Activated T-cell treated with anti-CD3 and anti-CD28 coated beads, Interleukin-2, amount 50 U/mL, for 48 hours (primary cell): ENCODE measurements around the gene CTNNA3.

Source experiments
- DNase-seq, 2 experiments: peaks; one replicate each; pipeline ENCODE4 v3.0.0-alpha.2; 2020

The CTNNA3 gene

GRCh38 chr10:66717231-66717981, 978.6 kb downstream of the CTNNA3 start:
- DNase-seq, result no peak

DNA sequence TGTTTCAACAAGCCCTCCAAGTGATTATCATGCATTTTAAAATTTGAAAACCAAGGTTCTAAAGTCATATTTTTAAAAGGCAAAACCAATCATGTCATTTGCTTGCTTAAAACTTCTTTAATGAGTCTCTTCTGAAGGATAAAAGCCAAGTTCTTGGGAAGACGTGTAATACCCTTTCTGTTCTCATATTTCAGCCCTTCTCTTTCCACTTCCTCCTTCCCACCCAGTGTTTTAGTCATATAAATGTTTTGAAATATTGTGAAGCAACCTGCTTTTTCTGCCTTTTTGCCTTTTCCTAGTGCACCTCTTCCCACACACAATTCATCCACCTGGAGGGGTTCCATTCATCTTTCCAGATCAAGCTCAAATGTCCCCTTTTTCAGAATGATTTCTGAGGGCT, 981.3 kb downstream of the CTNNA3 start:
- DNase-seq, result no peak

GRCh38 chr10:66713387-66713786, 982.6 kb downstream of the CTNNA3 start:
- DNase-seq, result no peak

DNA sequence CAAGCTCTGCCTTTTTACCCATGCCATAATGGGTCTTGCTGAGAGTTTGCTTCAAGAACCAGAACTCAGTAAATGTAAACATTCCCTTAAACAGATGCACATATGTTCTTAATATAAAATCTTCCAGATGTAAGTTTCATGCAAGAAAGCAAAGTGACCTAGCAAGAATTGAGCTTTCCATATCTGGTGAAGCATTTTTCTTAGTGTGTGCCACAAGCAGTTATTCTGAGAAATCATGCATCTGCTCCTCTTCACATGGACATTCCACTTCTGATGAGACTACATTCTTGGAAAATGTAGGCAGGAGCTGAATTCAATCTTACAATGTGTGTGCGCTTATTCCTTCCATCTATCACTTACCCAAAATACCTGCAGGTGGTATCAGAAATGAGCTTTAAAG, 997.9 kb downstream of the CTNNA3 start:
- DNase-seq, result no peak

DNA sequence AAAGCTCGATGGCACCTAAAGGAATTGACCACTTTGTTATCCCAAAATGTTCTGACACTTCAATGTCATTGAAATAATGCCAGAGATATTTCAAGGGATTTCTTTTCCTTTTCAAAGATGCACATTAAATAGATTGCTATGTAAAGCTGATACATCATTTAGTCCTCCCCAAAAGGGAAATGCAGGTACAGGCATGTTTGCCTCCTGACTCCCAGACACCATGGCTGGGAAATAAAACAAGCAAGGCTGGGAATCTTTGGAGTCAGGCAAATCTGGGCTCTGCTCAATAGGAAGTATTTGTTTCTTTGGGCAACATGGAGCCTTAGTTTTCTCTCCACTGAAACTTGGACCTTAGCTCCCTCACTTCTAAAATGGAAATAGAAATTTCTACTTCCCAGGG, 1000.9 kb downstream of the CTNNA3 start:
- DNase-seq, result no peak

DNA sequence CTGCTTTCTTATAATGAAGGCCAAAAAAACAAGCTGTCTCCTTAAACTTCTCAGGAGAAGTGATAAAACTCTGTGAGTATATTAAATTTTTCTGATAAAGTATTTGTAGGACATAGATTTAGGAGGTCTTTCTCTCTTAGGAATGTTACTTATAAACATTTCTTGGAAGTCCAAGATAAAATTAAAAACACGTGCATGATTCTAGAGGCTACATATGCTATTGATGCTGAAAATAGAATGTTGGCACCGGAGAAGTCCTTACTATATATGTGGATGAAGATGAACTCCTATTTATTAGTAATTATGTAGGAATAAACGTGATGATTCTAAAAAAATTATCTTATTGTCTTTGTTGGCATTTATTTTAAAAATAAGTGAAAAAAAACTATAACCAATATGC, 1011.4 kb downstream of the CTNNA3 start:
- DNase-seq, result no peak

- no peak for DNase-seq
These were observed 1015.1 kb downstream of the CTNNA3 start for GRCh38 chr10:66680886-66681285.

- DNase-seq, result no peak
These were observed 1017.5 kb downstream of the CTNNA3 start for GRCh38 chr10:66678521-66678920.

DNA sequence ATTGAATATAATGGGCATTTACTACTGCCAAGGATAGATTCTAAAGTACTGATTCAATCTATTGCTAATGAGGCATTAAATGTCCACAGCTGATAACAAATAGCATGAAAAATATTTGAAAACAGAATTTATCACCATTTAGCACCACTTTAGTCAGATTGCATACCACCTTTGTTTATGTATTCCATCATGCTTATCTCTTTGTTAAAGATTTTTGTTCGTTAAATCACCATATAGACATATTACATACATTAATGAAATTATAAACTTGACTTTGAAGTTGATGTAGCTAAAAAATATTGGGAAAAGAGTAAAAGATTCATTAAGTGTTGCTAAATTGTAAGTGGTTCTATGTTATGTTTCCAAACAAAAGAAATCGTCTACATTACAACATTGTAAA, 1022.9 kb downstream of the CTNNA3 start:
- no peak for DNase-seq

DNA sequence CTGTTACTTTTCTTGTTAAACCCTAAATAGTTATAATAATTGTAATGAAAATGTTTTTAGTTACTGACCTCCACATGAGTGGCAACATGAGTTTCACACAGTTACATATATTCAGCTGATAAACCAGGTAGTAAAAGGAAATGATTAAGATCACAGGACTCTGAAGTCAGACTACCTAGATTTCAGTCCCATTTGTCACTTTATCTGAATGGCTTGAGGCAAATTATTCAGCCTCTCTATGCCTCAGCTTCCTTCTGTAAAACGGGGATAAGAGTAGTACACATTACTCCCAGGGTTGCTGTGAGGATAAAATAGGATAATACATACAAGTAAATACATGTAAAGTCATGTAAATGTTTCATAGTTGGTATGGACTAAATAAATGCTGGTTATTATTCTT, 1024.4 kb downstream of the CTNNA3 start:
- DNase-seq, result no peak

DNA sequence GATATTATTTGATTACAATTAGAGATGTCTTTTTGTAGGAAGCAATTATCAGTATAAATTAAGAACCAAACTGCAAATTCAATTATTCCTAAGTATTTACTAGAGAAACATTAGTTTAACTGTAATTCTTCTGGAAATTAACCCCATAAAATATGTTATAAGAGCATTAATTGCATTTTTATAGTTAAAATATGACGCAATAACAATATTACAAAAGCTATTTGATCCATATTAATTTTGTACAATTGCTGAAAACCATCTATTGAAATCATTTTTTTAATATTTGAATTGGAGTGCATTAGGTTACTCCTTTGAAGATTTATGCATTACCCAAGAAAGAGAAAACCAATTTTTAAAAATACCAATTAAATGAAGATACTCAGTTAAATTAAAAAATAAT, 1024.9 kb downstream of the CTNNA3 start:
- no peak for DNase-seq

GRCh38 chr10:66656499-66656898, 1039.5 kb downstream of the CTNNA3 start:
- no peak for DNase-seq

- DNase-seq, result no peak
These were observed 1041.1 kb downstream of the CTNNA3 start for GRCh38 chr10:66654861-66655260.

- DNase-seq, result no peak
These were observed 1044.5 kb downstream of the CTNNA3 start for GRCh38 chr10:66651308-66652082.

- DNase-seq, result no peak
These were observed 1046.4 kb downstream of the CTNNA3 start for GRCh38 chr10:66649626-66650025.

GRCh38 chr10:66642217-66642616, 1053.8 kb downstream of the CTNNA3 start:
- DNase-seq, result no peak

DNA sequence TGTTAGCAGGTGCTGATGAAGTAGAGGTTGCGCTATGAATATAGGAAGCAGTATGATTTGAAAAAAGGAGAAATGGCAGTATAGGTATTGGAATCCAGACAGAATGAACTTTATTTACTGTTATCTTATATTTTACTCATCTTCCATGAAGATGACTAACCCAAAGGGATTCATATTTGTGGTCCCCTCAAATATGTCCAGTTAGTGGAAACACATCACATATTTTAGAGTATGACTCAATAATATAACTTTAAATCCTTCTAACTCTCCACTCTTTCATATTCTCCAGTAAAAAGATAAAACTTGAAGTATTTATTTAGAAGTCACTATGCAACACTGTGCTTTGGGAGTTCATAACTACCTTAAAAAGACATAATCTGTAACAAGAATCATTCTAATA, 1056.6 kb downstream of the CTNNA3 start:
- DNase-seq, result no peak

DNA sequence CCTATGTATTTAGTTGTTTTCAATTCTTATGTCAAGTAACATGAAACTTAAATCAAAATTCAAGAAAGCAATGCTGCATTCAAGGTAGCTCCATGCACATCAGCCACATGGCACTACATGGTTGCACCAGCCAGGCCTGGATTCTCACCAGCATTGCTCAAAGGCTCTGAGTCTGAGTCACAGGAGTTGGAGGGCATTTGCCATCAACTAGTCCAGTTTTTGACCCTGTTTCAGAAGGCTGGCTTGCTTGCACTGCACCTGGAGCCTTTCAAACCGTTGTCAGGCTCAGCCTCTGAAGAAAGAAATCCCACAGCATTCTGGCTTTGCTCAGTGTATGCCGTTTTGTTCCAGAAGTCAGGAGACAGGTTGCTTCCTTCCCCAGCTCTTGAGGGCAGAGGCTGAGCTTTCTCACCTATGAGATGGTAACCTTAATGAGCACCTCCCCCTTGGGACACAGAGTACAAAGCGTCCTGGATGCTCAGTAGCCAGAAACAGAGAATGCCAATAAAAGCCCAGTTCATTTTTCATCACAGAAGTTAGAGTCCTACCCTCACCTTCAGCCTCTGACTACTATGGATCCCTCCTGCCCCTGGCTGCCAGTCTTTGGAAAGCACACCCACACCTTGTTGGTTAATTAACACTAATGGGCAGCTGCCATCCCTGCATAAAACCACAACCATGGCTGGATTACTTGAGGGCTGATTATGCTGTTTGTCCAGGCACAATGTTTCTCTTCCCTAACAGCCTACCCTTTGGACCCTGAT, 1058.5 kb downstream of the CTNNA3 start:
- DNase-seq, result no peak

- DNase-seq, result no peak
These were observed 1066.0 kb downstream of the CTNNA3 start for GRCh38 chr10:66629996-66630395.

DNA sequence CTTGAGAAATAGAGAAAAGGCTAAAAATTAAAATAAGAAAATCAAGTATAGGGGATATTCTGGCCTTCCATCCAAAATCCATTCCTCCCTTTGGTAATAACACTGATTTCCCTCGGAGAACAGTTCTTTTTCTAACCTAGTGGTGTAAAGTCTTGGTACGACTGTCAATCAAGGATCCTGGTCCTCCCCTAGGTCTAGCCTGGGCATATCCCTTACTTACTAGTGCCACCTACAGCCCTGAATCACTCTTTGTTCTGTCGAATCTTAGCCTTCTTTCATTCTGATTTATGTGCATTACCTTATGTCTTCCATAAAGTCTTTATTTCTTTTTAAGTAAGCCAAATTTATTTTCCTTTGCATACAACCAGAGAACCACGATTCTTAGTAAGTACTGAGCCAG, 1068.8 kb downstream of the CTNNA3 start:
- DNase-seq, result no peak

GRCh38 chr10:66625709-66626590, 1070.0 kb downstream of the CTNNA3 start:
- DNase-seq, result no peak

- DNase-seq, result no peak
These were observed 1073.9 kb downstream of the CTNNA3 start for GRCh38 chr10:66622050-66622449.

DNA sequence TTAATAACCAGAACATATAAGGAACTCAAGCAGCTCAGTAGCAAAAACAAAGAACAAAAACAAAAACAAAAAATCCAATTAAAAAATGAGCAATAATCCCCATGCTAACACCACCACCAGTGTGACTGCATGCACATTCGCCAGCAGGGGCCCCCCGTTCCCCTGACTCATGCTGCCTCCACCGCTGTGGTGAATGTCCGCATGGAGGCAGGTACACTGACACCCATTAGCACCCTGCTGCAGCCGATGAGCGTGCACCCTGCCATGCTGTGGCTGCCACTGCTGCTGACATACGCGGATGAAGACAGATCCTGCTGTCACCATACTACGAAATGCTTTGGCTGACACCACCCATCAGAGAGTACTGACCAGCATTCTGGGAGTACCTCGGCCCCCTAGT, 1091.8 kb downstream of the CTNNA3 start:
- no peak for DNase-seq
